Stimulated activated CD4-positive, alpha-beta T cell treated with anti-CD3 and anti-CD28 coated beads, TNF-alpha, amount 100 ng/mL, for 24 hours (primary cell): Measurements from ENCODE around the gene FA2H.
"Not testable (repeated sequence)": the region's sequence is repeated elsewhere in the genome, so short reads cannot be mapped to it uniquely, and the experiment has no call there.

ENCODE experiments used
- DNase-seq, 3 experiments: peaks; one replicate each; pipeline ENCODE4 v3.0.0-alpha.2; 2020; ENCODE audit warnings: low read depth in 3 of 3

Gene FA2H, protein sequence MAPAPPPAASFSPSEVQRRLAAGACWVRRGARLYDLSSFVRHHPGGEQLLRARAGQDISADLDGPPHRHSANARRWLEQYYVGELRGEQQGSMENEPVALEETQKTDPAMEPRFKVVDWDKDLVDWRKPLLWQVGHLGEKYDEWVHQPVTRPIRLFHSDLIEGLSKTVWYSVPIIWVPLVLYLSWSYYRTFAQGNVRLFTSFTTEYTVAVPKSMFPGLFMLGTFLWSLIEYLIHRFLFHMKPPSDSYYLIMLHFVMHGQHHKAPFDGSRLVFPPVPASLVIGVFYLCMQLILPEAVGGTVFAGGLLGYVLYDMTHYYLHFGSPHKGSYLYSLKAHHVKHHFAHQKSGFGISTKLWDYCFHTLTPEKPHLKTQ

DNA sequence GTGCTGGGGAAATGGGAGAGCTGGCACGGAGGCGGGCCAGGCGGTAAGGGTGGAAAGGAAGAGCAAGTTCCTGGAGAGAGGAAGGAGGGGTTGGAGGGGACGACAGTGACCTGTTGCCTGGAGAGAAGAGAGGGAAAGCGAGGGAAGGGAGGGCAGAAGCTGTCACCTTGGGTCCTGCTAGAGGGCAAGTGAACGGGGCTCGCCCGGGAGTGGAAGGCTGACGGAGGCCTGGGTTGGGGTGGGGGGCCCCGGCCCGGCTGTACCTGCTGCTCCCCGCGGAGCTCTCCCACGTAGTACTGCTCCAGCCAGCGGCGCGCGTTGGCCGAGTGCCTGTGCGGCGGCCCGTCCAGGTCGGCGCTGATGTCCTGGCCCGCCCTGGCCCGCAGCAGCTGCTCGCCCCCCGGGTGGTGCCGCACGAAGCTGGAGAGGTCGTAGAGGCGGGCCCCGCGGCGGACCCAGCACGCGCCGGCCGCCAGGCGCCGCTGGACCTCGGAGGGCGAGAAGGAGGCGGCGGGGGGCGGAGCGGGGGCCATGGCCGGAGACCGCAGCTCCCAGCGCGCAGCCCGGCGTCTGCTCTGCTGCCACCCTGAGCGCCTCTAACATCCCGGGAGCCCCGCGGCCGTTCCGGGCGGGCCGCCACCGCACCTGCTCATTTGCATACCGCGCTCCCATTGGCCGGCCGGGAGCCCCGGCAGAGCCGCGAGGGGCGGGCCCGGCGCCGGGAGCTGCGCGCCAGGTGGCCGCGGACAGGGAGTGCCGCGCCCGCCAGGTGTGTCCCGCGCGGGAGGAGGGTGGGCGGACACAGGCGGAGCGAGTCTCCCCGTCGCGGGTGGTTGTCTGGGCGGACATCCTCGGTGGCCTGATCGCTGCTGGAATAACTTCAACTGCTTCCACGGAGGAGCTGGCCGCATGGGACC, at the start of gene FA2H:
TSS of gene FA2H (minus strand) at position 598 of the 917 bp plus-strand sequence. CDS start at position 533, 65 bp downstream.
- peak; percentile 25 to 68 (median 30) for DNase-seq

DNA sequence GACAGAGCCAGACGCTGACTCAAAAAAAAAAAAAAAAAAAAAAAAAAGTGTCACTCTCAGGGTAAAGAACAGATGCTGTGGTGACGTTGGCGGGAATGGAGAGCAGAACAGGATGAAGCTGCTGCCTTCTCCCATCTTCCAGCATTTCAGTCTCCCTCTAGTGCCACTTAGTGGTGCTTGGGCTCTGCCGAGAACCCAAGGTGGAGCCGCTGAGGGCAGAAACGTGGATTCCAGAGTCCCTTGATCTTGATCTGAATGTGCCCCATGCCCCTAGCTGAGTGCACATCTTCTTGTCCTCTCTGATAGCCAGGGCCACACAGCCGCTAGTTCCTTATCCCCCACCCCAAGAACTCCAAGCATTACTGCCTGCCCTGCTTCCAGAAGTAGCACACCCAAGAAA, 43.2 kb upstream of the FA2H start:
- DNase-seq, result no peak

DNA sequence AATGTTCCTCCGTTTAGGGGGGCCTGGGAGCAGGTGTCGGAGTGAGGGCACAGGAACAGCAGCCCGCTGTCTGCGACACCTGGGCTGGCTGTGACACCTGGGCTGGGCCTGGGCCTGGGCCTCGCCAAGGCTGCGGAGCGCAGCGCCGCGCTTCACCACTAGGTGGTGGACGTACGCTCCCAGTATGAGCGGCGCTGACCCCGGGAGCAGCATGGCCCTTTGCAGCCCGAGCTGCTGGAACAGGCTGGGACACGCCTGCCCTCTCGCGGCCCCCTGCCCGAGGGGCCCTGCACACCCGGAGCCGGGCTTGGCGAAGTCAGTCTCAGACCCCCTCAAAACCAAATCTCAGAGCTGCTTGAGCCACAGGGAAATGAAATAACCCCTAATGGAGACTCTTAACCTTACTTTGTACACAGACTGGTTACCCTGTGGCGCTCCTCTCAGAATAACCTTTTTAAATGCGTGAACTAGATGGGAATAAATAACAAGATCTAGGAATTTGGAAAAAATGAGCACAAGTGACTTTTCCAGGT, 38.6 kb upstream of the FA2H start:
- peak; percentile 48 to 75 (median 50) for DNase-seq

DNA sequence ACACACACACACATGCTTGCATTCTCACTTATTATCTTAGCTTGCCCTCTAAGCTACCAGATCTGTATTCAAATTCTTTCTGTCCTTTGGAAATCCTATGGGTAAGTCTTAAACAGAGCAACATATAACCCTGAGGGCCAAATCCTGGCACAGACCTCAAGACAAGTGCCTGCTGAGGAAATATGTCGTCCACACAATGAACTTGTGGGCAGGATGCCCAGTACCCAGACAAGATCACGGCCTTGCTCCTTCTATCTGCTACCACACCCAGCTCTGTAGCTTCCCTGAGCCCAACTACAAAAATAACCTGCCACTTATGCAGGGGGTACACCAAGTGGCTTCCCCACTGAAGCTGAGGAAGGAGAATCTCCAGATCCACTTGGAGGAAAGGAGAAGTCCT, 37.3 kb upstream of the FA2H start:
- no peak for DNase-seq

DNA sequence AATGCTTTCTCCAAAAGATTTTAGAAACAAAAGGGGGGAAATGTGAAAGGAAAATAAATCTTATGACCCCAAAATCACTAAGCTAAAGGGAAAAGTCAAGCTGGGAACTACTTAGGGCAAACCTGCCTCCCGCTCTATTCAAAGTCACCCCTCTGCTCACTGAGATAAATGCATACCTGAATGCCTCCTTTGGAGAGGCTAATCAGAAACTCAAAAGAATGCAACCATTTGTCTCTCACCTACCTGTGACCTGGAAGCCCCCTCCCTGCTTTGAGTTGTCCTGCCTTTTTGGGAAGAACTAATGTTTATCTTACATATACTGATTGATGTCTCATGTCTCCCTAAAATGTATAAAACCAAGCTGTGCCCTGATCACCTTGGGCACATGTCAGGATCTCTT, 36.6 kb upstream of the FA2H start:
- DNase-seq, result not testable (repeated sequence)

DNA sequence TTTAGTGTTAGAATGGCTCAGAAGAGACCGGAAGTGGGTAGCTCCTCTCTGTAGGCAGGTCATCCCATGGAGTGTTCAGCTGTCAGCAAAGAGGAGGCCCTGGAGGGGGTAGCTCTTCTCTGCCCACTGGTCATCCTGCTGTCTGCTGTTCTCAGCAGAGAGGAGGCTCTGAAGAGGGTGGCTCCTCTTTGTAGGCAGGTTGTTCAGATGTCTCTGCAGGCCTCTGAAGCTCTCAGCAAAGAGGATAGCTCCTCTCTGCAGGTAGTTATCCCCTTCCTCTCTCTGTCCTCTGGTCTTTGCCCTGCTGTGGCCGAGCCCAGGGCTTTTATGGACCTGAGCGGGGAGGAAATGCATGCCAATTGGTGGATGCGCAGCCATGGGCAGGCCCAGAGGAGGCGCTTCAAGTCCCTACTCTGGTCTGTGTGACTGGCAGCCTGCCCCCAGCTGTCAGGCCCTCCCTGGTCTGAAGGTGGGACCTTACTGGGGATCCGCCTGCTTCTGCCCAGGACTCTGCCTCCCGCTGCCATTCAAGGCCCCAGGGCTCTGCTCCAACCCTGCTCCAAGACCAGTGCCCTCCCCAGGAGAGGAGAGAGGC, 32.5 kb upstream of the FA2H start:
- no peak for DNase-seq

DNA sequence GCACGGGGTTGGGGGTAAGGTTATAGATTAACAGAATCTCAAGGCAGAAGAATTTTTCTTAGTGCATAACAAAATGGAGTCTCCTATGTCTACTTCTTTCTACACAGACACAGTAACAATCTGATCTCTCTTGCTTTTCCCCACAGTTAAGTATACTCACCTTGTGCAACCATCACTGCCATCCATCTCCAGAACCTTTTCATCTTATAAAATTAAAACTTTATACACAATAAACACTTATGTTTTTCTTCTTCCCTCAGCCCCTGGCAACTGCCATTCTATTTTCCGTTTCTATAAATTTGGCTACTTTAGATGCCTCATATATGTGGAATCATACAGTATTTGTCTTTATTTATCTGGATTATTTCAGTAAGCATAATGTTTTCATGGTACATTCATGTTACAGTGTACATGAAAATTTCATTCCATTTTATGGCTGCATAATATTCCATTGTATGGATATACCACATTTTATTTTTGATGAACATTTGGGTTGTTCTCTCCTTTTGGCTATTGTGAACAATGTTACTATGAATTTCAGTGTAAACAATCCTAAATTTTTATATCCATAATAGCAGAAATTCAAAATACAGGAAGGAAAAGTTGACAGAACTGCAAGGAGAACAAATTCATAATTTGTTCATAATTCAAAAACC, 25.7 kb upstream of the FA2H start:
- DNase-seq, result no peak

DNA sequence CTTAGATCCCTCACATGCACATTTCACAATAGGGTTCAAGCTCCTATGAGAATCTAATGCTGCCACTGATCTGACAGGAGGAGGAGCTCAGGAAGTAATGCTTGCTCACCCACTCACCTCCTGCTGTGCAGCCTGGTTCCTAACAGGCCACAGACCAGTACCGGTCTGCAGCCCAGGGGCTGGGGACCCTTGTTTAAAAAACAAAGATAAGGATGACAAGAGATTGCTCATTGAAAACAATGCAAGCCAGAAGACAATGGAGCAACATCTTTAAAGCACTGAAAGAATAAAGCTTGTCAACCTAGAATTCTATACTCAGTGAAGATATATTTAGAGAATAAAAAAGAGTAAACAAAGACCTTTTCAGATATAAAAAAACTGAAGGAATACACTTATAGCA, 22.8 kb upstream of the FA2H start:
- no peak for DNase-seq

DNA sequence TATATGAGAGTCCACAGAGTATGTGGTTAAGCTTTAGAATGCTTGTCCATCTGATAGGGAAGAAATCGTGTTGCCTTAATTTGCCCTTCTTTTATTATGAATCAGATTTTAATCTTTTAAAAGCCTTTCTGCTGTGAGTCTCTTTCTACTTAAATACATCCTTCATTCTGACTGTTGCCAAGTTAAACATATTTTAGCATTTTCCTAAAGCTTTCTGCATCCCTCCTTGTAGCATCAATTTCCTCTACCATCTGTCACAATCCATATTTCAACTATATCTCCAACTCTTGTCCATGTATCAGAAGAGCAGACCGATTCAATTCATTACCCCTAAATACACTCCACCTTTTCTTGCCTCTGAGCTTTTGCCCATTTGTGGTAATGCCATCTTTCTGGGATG, 20.5 kb upstream of the FA2H start:
- no peak for DNase-seq

DNA sequence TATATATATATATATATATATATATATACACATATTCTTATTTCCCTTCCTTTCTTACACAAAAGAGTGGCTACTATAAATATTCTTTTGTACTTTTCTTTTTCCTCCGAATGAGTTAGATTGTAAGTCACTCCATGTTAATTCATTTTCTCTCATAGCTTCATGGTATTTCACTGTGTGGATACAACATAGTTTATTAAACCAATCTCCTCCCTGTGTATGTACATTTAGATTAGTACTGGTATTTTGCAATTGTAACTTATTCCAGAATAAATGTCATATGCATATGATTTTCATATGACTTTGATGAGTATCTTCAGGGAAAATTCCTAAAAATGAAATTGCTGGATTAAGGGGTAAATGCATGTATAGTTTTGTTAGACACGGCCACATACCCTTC, 20.0 kb upstream of the FA2H start:
- DNase-seq, result no peak

DNA sequence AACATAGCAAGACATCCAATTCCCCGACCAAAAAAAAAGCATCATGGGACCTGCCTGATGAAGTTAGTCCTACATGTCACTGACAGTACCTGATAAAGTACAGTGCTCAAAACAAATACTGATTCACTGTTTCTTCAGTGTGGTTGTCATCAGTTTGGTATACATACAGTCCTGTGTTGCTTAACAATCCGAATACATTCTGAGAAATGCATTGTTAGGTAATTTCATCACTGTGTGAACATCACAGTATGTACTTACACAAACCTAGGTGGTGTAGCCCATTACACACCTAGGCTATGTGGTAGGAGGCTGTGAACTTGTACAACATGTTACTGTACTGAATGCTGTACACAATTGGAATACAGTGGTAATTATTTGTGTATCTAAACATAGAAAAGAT, 19.0 kb upstream of the FA2H start:
- DNase-seq, result no peak

DNA sequence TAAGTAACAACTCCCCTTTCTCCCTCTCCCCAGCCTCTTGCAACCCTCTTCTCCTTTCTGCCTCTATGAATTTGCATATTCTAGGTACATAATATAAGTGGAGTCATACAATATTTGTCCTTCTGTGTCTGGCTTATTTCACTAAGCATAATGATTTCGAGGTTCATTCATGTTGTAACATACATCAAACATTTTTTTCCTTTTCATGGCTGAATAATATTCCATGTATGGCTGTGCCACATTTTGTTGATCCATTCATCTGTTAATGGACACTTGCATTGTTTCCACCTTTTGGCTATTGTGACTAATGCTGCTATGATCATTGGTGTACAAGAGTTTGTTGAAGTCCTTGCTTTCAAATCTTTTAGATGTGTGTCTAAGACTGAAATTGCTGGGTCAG, 17.6 kb upstream of the FA2H start:
- no peak for DNase-seq

DNA sequence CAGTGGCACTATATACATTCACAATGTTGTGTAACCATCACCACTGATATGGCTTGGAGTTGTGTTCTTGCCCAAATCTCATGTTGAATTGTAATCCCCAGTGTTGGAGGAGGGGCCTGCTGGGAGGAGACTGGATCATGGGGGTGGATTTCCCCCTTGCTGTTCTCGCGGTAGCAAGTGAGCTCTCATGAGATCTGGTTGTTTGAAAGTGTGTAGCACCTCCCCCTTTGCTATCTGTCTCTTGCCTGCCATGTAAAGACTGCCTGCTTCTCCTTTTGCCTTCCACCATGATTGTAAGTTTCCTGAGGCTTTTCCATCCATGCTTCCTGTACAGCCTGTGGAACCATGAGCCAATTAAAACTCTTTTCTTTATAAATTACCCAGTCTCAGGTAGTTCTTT, 17.1 kb upstream of the FA2H start:
- DNase-seq, result not testable (repeated sequence)

DNA sequence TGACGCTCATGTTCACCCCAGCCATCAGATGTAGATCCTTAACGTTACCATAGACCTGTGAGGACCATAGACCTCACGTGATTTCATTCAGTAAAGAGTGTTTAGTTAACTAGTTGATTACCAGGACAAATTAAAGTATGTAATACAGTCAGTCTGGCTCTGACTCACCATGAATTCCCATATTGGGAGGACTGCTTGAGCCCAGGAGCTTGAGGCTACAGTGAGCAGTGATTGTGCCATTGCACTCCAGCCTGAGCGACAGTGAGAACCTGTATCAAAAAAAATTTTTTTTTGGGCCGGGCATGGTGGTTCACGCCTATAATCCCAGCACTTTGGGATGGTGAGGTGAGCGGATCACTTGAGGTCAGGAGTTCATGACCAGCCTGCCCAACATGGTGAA, 13.5 kb upstream of the FA2H start:
- no peak for DNase-seq

DNA sequence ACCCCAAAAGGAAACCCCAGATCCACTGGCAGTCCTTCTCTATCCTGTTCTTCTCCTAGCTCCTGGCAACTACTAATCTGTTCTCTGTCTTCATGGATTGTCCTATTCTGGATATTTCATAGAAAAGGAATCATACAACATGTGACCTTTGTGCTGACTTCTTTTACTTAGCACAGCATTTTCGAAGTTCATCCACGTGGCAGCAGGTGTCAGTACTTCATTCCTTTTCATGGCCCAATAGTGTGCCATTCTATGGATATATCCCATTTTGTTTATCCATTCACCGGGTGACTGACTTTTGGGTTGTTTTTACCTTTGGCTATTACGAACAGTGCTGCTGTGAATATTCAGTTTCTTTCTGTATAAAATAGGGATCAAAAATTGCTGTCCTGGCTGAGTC, 10.4 kb upstream of the FA2H start:
- DNase-seq, result no peak

DNA sequence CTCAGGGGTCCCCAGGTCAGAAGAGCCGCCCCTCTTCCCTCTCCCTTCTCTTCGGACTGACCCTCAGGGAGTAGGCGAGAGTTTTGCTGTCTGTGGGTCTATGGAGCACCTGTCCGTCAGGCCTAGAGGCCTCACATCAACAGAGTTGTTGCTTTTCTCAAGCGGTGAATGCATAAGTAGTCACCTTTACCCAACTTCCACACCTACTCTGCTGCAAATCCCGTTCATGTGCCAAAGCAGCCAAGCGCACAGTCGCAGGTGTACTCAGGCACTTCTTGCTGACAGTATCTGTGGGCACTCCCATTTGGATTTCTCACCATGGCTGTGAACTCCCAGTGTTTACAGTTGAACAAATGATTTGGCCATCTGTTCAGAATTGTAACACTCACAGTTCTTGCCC, 4.0 kb upstream of the FA2H start:
- no peak for DNase-seq

DNA sequence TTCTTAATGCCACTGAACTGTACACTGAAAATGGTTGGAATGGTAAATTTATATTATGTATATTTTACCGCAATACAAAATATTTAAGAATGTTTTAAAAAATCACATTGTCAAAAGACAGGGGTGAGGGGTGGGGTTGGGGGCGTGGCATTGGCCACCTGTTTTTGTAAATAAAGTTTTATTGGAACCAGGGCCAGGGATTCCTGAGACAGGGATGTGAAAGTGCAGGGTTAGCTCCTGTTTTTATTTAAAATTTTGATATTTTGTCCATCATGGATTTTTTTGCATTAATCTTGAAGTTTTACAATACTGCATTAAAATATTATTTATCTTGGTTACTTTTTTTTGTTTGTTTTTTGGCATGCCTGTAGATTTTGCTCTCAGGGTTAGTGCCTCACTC, 2.3 kb upstream of the FA2H start:
- DNase-seq, result no peak

DNA sequence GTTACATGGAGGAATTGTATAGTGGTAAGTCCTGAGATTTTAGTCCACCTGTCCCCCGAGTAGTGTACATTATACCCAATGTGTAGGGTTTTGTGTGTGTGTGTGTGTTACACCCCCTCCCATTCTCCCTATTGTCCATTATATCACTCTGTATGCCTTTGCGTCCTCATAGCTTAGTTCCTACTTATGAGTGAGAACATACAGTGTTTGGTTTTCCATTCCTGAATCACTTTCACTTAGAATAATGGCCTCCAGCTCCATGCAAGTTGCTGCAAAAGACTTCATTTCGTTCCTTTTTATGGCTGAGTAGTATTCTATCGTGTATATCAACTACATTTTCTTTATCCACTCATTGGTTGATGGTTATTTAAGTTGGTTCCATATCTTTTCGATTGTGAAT, 635 bp upstream of the FA2H start:
- DNase-seq, result no peak

DNA sequence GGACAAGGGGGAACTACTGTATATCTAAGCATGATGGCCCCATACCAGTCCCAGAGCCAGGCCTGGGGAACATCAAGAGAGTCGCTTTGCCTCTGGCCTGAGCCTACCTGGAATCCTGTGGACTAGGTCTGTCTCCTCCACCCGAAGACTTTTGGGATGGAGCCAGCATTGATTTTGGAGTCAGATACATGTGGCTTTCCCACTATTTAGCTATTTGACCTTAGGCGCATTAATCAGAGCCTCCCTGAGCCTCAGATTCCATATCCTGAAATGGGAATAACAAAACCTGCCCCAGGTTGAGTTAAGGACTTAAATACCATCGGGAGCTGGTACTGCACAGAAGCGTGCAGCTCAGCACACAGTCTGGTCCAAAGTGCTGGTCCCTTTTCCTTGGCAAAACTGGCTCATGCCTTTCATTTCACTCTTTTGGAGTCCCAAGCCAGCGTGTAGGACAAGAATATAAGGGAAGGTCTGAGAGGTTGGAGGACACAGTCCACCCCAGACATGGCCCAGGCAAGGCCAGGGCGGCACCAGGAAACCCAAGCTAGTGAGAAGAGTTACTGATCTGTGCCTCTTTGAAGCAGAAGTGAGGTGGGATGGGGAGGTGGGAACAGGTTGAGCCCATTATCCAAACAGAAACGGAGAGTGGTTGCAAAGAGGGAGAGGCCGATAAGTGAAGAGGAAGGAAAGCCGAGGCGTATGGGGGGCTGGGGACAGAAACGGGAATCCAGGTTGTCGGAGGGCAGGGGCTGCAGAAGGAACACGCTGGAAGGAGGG, 986 bp downstream of the FA2H start:
- no peak for DNase-seq

DNA sequence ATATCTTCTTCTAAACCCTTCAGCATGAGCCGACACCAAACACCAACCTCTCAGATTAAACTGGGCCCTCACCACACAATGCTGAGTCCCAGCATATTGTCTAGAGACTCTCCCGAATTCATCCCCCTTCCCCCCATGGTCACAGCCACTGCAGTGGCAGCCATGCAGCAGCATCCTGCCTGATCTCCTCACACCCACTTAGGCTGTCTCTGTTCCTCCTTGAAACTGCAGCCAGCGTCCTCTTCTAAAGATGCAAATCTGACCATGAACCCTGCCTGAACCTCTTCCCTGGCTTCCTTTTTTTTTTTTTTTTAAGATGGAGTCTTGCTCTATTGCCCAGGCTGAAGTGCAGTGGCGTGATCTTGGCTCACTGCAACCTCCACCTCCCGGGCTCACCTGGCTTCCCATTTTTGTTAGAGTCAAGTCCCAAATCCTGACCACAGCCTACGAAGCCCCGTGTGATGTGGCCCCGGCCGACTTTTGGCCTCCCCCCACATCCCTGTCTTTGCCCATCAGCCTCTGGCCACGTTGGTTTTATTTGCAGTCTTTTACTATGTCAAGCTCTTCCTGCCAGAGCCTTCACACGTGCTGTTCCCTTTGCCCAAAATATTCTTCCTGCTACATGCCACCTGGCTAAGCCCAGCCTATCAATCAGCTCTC, 2.8 kb downstream of the FA2H start:
- no peak for DNase-seq
